HG02571 (cell line): ENCODE measurements around the gene KRT32.

Experiments used
- ATAC-seq: cut with Tn5 transposase; IDR thresholded peaks from one replicate; pipeline ENCODE4 v1.9.1; 2021; ENCODE audit warnings: mild to moderate bottlenecking, moderate library complexity; ENCODE audit not compliant: unreplicated experiment

The KRT32 gene

DNA sequence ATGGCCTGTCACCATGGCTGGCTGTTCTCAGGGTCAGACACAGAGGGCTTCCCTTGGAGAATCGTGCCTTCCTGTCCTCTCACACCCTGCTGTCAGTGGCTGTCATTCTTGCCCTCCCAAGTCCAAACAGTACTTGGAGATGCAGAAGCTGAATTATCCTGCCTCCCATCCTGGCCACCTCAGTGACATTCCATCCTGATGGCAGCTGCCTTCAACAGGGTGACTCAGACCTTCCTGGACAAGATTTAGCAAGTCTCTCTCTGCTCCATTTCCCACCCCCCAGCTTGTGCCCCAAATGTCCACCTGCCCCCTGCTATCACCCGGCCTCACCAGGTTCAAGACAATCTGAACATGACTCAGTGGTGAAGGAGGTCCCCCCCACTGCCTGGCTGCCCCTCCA, 27.3 kb upstream of the KRT32 start:
- ATAC-seq, result no peak

DNA sequence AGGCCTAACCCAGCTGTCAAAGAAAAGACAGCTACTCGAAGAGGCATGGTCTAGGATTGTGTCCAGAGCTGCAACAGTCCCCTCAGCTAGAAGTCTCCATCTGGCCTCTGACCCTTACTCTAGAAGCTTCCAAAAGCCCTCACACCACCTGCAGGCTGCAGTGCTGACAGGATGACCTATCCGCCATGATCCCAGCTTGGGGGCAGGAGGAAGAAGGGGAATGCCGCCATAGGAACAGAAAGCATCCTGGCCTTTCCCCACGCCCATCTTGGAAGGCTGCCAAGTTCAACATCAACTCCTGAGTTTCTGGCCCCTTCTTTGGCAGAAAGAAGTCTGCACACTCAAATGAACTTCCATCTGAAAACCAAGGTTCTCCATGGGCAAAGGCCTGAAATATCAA, 25.6 kb upstream of the KRT32 start:
- ATAC-seq, result no peak

DNA sequence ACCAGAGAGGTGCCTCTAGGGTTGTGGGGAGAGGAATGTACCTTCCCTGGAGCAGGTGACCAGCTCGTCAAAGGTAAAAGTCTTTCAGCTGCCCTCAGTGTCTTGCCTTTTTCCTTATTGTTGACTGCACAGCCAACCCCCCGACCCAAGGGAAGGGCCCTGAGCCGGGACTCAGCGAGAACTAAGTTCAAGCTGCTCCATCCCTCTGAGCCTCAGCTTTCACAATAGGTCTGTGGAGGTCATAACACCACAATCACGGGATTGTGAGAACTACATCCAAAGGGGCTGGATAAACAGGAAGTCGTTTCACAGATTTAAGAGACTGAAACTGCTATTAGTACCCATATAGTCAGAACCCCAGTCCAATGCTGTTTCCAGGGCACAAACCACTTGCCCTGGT, 25.2 kb upstream of the KRT32 start:
- ATAC-seq, result no peak

DNA sequence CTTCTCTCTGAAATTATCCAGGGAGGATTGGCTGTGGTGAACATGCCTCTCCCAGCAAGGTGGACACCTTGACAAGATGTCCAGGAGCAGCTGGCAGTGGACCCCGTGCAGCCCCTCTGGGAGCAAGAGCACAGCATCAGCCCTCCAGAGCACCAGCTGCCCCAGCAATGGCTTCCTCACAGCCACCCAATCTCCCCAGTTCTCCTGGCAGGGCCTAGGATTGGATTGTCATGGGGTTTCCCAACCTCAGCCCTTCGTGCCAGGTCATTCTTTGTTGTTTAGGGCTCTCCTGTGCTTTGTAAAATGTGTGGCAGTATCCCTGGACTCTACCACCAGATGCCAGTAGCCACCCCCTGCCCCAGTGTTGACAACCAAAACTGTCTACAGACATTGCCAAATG, 24.3 kb upstream of the KRT32 start:
- ATAC-seq, result no peak

DNA sequence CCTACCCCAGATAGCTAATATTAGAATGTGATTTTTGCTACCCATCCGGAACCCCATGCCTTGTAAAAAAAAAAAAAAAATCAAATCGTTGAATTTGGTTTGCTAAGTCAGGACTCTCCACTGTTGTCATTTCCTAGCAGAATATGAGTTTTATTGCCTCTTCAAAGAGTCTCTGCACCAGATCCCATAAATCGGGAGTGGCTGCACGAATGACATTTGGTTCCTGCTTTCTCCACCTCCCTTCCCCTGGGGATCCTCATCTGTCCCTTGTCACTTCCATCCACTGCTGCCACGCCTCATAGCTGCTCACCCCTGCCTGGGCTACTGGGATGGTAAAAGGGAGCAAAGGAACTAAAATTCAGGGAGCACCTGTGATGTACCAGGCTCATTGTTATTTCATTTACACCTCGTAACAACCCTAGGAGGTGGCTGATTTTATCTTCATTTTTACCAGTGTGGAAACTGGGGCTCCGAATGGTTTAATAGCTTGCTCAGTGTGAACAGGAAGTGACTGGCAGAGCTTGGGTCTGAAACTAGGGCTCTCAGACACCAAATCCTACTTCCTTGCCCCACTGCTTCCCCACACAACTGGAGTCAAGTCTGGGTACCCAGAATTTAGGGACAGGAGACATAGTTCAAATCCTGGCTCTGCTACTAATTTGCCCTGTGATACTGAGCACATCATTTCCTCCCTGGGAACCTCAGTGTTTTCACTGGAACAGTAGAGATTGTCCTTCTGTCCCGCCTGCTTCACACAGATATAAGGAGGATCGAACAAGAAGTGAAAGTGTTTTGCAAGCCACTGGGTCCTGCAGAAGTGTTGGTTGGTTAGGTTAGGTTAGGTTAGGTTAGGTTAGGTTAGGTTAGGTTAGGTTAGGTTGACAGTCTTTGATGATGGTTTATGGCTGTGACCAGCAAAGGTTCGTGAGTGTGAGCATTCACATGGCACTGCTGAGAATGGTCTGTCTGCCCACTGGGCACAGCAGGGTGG, 23.1 kb upstream of the KRT32 start:
- ATAC-seq, result no peak

DNA sequence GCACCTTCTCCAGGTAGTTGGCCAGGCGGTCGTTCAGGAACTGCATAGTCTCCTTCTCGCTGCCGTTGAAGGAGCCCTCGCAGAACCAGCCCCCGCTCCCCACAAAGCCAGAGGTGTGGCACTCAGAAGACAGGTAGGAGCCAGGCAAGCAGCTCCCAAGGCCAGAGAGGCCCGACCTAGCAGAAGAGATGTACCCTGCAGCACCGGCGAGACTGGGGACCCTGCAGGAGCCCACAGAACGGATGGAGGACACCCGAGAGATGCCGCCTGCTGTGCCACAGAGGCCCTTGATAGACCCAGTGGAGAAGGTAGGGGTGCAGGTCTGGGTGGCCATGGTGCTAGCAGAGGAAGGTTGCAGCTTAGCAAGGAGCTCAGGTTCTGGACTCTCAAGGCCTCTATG, 22.3 kb upstream of the KRT32 start, which contains the start of gene KRT36:
Gene KRT36, minus strand, starts transcription at position 380 of the 400 bp plus-strand sequence. Its CDS starts 46 bp downstream, at position 334.
- no peak for ATAC-seq

DNA sequence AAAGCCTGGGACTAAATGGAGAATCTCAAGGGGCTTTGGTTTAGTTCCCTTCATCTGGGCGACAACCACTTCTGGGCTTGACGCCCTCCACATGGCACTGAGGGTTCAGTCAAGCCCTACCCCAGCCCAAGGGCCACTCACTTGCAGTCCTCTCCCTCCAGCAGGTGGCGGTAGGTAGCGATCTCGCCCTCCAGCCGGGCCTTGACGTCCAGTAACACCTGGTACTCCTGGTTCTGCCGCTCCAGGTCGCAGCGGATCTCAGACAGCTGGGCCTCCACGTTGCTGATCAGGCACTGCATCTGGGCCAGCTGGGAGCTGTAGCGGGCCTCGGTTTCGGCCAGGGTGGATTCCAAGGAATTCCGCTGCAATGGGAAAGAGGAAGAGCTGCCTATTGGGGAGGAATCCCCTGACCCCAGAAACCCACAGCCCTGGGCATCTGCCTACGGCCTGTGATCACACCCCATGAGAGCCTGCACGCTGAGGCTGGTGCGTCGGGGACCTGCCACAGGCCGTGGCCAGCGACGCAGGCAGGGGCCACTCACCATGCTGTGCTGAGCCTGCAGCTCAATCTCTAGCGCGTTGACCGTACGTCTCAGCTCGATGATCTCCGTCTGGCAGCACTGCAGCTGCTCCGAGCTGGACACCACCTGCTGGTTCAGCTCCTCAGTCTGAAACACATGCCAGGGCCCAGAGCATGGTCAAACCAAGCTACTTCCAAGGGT, 19.8 kb upstream of the KRT32 start:
- no peak for ATAC-seq

DNA sequence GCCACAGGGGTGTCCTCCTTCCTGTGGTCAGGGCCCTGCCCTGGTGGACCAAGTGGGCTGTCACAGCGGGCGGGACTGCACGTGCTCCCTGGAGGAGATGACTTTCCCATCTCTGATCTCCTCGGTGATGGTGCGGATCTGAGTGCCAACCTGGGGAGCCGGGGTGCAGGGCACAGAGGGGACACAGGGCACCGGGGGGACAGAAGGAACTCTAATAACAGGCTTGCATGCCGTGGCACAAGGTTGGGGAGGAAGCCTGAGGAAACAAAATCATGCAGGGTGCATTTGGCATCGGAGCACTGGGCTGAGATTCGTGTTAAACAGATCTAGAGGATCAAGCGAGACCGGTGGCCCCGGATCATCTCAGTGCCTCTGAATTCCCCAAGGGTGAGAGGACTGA, 19.1 kb upstream of the KRT32 start:
- no peak for ATAC-seq

DNA sequence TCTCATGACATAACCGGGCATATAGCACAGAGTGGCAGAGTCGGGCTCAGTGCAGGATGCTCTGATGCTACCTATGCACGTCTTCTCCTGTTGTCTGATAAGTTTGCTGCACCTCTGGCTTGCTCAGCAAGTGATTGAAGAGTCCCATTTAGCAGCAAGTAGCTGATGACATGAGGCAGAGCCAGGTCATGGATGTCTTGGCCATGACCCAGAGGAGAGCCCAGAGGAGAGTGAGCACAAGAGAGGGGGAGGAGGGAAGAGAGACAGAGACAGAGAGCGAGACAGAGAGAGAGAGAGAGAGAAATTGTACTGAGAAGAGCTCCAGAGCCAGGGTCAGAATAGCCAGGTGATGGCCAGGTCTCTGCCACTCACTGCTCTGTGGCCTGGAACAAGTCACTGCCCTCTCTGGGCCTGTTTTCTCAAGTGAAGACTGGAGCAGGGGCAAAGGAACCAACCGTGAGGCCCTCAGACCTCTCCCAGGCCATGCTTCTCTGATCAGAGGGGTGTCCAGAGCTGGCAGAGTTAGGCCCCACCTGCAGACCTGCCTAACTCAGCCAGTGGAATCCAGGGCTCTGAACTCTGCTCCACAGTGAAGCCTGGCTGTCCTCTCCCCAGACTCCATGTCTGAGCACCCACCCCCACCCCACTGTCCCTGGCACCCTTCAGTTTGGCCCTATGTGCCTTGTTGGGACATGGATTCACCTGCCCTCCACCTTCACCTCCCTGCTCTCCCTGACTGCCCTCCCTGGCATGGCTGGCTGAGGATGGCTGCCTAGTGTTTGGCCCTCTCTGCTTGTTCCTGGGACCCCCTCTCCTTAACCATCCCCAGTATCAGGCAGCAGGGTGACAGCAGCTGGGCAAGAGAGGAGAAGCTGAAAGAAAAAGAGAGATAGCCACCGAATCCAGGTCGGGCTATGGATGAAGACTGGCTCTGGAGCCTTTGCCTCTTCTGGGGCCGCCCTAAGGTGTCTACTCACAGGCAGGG, 18.0 kb upstream of the KRT32 start:
- ATAC-seq, result no peak

DNA sequence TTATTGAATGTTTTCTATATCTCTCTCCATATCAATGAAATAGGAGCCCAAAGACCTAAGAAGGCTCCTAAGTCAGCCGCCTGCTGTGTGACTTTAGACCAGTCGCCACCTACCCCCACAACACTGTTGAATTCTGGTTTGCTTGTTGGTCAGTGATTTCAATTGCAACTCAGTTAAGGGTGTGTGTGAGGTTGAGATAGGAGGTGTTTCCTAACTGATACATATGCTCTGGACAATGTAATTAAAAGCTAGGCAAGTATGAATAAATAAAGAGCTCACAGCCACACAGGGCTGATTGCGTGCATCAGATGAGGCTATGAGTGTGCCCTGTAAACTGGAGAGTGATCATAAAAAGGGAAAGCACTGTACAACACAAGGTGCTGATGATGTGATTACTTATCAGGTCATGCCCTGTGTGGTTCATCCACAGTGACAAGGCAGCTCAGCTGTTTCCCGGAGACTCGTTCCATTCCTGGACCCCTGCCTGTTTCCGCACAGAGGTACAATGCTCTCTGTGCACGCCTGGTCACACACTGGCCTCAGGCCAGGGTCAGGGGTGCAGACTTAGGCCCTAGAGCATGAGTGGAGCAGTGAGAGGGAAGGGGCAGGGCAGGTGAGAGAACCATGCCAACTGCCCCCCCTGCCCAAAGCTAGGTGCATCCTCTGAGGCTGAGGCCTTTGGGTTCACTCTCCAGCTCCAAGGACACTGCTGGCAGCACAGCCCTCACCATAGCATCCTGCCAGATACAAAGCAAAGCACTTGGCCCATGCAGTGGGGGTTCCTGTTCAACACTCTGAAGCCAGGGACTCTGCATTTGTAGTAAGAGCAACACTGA, 17.0 kb upstream of the KRT32 start:
- ATAC-seq, result no peak

DNA sequence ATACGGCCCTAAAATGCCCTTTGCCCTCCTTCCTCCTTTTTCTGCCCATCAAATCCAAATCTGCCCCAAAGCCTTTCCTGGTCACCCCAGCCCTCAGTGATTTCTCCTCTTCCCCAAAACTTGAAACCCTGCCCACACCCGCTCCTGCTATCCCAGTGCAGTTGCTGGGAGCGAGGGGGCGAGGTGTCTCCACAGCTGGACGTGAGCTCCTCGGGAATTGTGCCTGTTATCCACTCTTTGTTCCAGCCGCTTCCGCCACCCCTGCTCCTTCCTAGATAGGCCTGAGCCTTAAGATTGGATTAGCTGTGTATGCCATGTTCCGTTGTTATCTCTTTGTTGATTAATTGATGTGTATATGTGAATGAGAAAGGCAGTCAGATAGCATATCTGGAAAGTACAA, 16.3 kb upstream of the KRT32 start:
- ATAC-seq, result no peak

DNA sequence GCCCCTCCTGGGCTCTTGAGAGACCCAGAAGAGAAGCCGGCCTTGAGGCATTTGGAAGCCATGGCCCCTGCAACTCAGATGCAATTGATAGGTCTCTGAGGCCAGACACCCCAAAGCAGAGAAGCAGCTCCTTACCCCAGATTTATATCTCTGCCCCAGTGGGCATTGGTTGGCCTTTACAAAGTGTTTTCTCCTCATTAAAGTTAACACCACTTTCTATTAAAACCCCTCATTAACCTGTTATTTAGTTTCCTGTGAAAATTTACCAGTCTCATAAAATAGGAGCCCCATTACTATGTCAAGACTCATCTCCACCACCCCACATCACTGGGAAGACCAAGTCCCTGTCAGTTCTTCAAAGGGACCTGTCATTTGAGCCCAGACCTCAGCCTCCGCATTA, 13.8 kb upstream of the KRT32 start, which contains the start of gene KRT35:
Gene KRT35, minus strand, starts transcription at position 116 of the 400 bp plus-strand sequence. Its CDS starts 54 bp downstream, at position 62.
- ATAC-seq, result no peak

DNA sequence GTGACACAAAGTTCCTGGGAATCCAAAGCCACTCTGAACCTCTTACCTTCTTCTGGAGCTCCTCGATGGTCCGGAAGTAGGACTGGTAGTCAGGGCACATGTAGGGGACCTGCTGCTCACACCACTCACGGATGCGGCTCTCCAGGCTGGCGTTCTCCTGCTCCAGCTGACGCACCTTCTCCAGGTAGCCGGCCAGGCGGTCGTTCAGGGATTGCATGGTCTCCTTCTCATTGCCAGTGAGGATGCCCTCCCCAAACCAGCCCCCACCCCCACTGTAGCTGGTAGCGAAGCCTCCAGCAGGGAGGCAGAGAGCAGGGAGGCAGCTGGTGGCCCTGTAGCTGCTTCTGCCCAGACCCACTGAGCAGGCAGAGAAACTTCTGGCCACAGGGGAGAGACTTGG, 13.4 kb upstream of the KRT32 start:
- ATAC-seq, result no peak

DNA sequence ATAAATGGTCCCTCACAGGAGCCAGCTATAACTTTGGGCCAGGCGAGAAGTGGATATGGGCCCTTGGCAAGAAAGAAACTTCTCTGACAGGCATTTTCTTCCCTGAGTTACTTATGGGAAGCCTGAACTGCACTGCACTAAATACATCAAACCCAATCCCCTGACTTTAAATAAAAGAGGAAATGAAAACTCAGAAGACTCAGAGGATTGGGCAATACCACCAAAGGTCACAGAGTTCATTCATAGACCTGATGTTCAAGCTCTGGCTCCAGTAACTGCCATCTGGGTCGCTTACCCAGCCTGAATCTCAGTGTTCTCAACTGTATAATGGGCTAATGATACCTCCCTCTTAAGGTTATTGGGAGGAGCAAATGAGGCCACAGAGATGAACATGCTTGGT, 12.9 kb upstream of the KRT32 start:
- ATAC-seq, result no peak

DNA sequence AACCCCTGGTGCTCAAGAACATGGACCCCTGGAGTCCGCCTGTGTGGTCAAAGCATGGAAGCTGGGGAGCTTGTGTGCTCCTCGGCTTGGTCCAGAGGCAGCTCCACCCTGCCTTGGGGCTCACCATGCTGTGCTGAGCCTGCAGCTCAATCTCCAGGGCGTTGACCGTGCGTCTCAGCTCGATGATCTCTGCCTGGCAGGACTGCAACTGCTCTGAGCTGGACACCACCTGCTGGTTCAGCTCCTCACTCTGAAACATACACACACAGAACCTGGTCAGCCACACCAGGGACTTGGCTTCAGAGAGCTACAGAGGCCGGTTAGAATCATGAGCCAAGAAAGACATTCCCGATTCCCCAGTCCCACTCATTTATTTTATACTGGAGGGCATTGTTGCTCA, 11.1 kb upstream of the KRT32 start:
- ATAC-seq, result no peak

DNA sequence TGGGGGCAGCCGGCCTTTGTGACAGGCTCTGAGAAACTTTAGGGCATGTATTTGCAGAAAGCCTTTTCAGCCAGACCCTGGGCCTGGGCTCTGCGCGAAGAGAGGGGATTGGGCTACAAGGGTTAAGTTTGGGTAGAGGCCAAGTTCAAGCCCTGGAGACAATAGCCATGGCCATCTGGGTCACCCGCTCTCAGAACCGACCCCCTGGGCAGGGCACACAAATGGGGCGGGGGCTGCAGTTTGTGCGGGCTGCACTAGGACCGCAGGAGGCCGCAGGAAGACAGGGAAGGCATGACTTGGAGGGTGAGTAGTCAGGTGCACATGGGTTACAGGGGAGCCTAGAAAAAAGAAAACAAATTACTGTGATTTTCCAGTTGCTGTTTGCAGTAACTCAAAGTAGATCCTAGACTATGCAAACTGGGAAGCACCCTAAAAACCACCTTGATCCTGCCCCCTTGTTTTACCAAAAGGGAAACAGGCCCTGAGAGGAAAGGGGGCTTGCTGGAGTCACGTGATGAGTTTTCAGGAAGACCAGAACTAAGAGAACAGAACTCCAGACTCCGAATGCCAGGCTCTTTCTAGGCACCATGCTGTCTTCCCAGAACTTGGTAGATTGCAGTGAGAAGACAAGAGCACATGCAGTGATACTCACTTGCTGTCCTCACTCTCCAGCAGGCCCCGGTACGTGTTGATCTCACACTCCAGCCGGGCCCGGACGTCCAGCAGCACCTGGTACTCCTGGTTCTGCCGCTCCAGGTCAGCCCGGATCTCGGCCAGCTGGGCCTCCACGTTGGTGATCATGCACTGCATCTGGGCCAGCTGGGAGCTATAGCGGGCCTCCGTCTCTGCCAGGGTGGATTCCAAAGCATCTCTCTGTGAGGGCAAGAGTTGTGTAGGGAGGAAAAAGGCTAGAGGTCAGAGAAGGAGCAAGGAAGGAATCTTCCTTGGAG, 10.0 kb upstream of the KRT32 start:
- no peak for ATAC-seq

DNA sequence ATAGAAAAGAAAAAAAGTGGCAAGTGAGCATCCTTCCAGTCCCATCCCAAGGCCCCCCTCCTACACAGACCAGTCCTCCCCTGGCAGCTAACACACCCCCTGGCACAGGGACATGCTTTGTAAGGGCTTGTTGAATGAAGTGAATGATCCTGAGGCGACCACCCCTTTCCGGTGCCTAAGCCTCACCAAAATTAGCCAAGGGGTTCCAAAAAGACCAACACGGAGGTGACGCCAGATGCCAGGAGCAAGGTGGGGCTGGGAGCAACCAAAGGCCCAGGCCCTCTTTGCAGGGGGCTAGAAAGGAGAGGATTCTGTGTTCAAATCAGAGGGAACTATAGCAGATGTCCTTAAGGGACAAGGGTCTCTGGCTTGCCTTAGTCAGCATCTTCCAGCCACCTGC, 8.2 kb upstream of the KRT32 start:
- ATAC-seq, result no peak

DNA sequence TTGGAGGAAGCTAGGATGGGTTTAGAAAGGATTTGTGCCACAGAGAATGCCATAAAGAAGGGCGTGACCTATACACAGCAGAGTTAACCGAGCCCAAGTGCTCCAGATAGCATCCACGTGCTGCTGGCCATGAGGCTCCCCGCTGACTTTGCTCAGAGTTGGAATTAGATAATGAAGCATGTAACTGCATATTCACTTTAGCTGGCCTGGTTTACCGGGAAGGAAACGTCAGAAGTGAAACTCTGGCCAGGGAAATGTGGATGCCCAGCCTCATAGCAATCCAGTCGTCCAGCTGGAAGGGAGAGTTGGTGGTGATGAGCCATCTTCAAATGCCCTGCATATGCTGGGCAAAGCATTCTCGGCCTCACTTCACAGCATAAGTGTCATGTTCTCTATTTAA, 7.7 kb upstream of the KRT32 start:
- no peak for ATAC-seq

DNA sequence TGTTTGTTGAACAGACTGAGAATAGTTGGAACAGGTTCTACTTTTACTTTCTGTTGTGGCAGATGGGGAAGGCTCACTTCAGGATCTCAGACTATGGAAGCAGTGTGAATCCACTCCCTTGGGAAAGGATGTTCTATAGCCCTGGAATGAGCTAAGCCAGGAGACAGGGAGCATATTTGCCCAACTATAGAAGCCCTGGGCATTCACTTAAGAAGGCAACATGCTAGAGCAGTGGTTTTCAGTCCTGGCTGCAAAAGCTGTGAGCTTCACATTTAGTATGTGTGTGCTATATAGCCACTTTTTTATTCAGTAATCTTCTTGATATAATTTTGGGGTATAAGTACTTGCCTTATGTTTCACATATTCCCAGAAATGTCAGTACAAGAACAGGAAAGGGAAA, 1.2 kb upstream of the KRT32 start:
- no peak for ATAC-seq
